Myocyte (in vitro differentiated cells): Measurements from ENCODE around the gene ENKD1. TPM values are rescaled to one million over a fixed set of nuclear protein-coding genes. Genes with fewer than 3 reads are reported as not detected.
A peak's percentile ranks its signal among the peaks of the same experiment; 100 is the strongest.

Experiments used
- DNase-seq: peaks from one replicate; pipeline ENCODE4 v3.0.0-alpha.2; 2012; ENCODE audit warnings: low read depth
- total RNA-seq: library from RNA; depleted of rRNA; stranded (reverse); fragments of >200 nt; gene quantifications from 2 replicates; pipeline ENCODE4 v1.2.3, GENCODE V29; 2014

Gene ENKD1
- total RNA-seq, 1 donor from 2014 or later = 12.7 TPM

DNA sequence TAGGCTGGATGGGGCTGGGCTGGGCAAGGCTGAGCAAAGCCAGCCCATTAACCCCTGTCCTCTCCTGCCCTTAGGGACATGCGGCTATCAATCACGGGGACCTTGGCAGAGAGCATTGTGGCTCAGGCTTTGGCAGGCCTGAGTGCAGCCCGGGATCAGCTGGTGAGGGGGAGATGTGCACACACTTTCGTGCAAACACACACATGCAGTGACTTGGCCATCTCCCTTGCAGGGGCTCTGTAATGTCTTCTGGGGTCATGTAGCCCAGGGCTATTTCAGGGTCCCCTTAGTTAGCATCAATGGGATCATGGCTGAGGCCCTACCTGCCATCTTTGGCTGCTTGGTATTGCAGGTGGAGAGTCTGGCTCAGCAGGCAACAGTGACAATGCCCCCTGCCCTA lies 14.7 kb downstream of the ENKD1 start:
- no peak for DNase-seq

DNA sequence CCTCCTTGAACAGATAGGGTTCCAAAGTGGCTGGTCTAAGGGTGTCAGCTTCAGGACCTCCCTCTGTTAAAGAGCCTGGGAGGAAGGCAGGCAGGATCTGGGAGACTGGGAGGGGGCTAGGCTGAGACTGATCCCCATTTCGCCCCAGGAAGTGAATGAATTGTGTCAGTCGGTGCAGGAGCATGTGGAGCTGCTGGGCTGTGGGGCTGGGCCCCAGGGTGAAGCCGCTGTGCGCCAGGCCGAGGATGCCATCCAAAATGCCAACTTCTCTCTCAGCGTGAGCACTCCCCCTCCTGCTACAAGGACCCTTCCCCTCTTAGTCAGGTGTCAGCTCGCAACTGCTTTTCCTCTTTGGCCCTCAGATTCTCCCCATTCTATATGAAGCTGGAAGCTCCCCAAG lies 15.5 kb downstream of the ENKD1 start:
- DNase-seq = no peak

DNA sequence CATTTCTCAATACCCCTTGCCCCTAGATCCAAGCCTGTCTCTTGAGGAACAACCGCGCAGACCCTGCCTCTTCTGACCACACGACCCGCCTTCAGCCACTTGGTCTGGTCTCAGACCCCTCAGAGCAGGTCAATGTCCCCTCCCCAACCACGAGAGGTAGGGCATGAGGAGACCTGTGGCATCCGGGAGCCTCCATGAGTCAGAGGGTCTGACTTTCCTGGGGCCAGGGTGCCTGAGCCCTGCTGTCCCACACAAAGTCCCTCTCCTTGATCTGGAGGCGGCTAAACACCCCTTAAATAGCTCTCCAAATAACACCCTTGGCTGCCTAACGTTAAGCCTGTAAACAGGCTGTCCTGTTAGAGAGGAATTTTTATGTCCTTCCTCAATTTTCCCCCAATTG lies 16.5 kb downstream of the ENKD1 start:
- DNase-seq = no peak

DNA sequence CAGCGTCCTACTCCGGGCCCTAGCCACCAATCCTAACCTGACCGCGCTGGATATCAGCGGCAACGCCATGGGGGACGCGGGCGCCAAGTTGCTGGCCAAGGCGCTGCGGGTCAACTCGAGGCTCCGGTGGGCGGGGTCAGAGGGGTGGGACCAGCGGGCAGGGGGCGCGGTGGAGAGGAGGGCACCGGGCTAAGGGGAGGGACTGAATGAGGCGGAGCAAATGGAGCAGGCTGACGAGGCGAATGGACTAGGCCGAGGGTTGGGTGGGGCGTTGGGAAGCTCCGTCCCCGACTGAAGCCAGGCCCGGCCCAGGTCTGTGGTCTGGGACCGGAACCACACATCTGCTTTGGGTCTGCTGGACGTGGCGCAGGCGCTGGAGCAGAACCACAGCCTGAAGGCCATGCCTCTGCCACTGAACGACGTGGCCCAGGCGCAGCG lies 17.0 kb downstream of the ENKD1 start:
- no peak for DNase-seq

DNA sequence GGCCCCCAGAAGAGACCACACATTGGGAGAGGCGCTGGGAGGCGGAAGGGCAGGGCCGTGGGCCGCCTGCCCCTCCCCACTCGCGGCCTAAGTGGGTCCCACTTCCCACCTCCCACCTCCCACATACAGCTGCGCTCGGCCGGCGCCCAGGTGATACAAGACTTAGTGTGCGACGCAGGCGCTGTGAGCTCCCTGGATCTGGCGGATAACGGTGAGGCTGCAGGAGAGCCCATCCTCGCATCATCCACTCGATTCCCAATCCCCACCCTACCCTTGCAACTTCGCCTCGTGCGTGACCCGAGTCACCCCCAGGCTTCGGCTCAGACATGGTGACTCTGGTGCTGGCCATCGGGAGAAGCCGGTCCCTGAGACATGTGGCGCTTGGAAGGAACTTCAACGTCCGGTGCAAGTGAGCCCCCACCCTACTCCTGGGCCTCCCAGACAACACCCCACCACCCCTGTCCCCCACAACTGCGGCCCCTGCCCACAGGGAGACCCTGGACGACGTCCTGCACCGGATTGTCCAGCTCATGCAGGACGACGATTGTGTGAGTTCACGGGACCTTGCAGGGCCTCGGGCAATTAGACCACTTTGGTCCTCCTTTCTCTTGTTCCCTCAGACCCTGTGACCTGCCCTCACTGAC lies 17.7 kb downstream of the ENKD1 start:
- DNase-seq = no peak

DNA sequence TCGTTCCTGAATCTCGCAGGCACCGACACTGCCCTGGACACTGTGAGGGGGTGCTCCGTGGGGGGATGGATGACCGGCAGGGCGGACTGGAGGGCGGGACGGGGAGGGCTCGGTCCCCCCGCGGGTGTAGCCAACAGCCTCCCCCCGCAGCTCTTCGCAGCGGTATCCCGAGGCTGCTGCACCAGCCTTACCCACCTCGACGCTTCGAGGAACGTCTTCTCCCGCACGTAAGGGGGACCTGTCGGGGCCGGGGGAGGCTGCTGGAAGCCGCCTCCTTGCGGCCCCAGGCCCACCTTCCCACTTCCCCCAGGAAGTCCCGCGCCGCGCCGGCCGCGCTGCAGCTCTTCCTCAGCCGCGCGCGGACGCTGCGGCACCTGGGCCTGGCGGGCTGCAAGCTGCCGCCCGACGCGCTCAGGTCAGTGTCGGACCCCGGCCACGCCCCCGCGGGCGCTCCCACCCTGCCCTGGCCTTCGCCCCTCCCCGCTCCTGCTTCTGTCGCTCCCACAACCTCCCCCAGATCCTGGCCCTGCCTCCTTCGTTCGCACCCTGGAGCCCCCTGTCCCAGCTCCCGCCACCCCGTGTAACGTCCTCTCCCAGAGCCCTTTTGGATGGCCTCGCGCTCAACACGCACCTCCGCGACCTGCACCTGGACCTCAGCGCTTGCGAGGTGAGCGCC lies 18.3 kb downstream of the ENKD1 start:
- DNase-seq = no peak

DNA sequence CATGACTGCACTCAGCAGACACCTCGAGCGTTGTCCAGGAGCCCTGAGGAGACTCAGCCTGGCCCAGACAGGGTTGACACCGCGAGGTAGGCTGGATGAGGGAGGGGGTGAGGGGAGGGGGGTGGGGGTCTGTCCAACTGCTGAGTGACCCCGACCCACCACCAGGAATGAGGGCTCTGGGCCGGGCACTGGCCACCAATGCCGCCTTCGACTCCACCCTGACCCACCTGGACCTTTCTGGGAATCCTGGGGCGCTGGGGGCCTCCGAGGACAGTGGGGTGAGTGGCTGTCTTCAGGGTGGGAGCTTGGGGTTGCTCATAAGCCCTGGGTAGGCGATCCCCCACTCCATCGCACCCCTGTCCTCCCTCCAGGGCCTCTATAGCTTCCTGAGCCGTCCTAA lies 18.9 kb downstream of the ENKD1 start:
- no peak for DNase-seq

DNA sequence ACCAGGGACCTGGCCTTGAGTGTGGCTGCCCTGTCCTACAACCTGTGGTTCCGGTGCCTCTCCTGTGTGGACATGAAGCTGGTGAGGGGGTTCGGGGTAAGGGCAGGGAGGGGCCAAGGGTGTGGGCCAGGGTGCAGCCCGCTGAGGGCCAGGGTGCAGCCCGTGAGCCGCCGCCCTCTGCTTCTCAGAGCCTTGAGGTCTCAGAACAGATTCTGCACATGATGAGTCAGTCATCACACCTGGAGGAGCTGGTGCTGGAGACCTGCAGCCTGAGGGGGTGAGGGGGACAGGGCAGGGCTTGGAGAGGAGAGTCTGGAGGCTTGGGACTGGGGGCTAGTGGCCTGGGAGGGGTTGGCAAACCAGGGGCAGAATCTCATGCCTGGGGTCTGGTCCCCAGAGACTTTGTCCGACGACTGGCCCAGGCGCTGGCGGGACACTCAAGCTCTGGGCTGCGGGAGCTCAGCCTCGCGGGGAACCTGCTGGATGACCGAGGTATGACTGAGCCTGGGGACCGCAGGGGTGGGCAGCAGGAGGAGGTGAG lies 19.4 kb downstream of the ENKD1 start:
- DNase-seq = no peak

DNA sequence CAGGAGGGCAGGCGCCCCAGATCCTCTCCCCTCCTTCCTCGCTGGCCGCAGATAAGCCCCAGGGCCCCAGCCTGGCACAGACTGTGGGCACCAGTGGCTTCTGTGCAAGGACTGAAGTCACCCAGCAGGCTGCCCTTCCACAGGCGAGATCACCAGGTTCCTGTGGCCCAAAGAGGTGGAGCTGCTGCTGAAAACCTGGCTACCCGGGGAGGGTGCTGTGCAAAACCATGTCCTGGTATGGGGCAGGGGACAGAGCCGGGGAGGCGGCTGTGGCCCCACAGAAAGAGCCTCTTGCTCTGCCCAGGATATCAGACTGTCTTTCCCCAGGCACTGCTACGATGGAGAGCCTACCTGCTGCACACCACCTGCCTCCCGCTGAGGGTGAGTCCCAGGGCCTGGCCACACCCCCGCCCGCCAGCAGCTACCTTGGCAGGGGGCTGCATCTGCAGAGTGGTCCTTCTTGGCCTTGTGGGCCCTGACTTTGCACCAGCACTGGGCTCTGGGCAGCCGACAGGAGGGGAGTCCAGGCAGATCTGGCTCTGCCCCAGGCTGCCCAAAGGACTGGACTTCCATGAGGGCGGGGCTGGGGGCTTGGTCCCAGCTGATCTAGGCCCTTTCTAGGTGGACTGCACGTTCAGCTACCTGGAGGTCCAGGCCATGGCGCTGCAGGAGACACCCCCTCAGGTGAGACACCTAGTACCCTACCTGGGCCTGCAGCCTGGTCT lies 21.0 kb downstream of the ENKD1 start:
- DNase-seq = no peak

DNA sequence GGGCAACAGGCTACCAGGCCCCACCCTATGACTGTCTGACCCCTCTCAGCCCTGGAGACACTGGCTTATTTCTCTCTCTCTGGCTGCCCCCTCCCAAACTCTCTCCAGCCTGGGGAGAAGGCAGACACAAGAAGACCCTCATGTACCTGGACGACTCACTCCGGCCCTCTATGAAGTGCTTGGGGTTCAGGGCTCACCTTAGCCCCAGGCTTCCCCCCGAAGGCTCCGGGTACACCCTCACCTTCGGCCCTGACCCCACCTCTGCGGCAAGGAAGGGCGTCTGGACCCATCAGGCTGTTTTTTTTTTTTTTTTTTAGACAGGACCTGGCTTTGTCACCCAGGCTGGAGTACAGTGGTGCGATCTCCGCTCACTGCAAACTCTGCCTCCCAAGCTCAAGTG lies 22.5 kb downstream of the ENKD1 start:
- no peak for DNase-seq

DNA sequence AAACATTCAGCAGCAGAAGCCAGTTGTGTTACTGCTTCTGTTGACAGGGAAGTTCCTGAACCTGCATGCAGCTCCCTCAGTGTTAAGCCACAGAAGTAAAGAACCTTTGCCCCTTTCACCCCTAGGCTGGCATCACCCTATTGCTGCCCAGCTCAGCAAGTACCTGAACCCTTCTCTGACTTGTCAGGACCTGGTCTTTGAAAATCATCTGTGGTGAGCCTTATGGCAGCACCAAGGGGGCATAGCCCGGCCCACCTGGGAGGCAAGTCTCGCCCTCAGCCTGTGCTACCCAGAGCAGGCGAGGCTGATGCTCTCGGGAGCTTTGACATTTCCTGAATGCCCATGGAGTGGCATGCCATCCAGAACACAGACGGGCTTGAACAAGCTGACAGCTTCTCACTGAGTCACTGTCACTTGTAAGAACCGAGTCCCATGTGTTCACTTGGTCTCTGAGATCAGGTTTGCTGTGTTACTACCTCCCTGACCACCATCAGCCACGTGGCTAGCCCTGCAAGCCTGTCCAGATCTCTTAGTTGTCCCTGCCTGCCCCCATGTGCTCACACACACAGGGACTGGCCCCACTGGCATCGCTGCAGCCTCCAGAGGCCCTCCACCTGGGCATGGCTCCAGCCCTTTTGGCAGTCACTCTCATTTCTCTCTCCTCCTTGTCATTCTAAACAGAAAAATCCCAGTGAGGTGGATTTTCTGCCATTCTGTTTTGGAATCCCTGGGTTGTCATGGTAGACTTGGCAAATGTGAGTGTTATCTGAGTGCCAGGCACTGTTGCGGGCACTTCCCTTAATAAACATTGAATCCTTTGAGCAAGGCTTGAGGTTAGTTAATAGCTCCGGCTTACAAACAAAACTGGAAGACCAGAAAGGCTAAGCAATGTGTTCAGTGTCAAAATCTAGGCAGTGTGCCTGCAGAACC lies 24.5 kb downstream of the ENKD1 start:
- DNase-seq = peak; percentile 64

DNA sequence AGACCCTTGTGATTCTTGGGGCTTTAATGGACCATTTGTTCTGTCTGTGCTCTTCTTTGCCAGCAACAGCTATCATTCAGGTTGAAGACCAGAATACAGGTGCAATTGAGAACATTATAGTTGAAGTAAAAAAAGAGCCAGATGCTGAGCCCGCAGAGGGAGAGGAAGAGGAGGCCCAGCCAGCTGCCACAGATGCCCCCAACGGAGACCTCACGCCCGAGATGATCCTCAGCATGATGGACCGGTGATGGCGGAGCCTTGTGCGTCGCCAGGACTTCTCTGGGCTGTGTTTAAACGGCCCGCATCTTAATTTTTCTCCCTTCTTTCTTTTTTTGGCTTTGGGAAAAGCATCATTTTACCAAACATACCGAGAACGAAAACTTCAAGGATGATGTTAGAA lies 28.9 kb downstream of the ENKD1 start:
- no peak for DNase-seq

DNA sequence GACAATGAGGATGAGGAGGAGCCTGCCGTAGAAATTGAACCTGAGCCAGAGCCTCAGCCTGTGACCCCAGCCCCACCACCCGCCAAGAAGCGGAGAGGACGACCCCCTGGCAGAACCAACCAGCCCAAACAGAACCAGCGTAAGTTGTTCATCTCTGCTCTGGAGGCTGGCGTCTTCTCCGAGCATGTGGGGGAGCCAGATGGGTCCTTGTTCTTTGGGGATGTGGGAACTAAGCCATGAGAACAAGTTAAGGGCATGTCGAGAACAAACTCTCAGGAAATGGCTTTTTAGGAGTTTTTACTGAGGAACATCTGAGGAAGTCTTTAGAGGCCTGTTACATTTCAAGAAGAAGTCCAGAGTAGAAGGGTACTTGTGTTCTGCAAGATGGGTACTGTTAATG lies 29.8 kb downstream of the ENKD1 start:
- DNase-seq = no peak

DNA sequence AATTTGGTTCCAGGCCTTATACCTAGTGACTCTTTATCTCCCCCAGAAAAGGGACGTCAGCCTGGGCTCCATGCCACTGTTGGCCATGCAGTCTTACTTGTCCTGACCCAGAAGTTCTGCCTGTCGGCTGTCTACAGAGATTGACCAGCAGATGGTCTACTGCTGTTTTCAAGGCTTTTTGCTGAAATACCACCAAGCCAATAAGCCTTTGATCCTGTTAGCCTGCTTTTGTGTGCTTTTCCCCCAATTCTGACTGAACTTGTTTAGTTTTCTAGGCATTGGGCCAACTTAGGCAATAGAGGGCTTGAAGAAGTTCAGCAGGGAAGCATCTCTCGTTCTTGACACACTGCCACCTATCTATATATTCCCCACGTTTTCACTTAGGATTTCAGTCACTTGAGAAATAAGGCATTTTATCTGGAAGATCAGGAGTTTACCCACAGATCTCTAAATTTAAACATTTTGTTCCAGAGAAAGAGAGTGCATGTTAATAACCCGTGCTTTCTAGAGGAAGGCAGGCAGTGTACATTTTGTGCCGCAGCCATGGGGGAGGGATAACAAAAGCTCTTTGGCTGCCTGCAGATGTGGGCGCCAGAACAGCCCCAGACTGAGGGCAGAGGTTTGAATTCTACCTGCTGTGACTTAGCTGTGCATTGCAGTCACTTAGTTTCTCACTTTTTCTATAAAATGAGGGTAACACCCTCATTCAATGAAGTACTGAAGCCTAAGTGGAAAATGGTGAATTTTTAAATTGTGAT lies 34.0 kb downstream of the ENKD1 start:
- no peak for DNase-seq

DNA sequence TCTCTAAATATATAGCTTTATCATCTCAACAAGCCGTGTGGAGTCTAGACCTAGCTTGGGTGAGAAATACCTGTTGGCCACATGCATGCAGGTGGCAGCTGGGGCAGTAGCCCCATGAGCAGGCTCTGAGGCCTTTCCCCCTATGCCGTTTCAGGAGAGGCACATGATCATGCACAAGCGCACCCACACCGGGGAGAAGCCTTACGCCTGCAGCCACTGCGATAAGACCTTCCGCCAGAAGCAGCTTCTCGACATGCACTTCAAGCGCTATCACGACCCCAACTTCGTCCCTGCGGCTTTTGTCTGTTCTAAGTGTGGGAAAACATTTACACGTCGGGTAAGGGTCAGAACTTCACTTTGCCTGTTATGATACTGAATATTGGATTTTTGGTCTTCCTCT lies 38.3 kb downstream of the ENKD1 start:
- DNase-seq = no peak

DNA sequence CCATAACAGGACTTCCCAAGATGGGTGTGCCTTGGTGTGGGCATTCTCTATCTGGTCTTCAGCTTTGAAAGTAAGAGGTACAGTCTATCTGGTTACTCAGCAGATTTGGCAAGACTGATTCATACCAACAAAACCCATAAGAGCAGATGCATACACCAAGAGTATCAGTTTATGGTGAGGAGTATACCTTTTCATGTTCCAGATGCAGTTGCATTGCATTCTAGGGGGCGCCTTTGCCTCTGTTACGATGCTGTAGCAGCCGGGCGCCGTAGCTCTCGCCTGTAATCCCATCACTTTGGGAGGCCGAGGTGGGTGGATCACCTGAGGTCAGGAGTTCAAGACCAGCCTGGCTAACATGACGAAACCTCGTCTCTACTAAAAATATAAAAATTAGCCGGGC lies 52.7 kb downstream of the ENKD1 start:
- no peak for DNase-seq
